ENCODE data around the gene BPNT1. TPM values are rescaled to one million over a fixed set of nuclear protein-coding genes. Genes with fewer than 3 reads are reported as not detected.
A peak's percentile ranks its signal among the peaks of the same experiment; 100 is the strongest.
"Not testable (repeated sequence)": the region's sequence is repeated elsewhere in the genome, so short reads cannot be mapped to it uniquely, and the experiment has no call there.

Gene BPNT1
- total RNA-seq, 1 donor from 2014 or later, result 28.2 TPM

- Mint-ChIP-seq H3K9me3 (no peaks in the 10 kb centered on the region), H3K4me3 (no peak overlapping the region), H3K36me3 (ENCODE audit: low read depth) (peaks cover 16% of the 10 kb centered on the region), H3K4me1 (ENCODE audit: low read depth) (no peaks in the 10 kb centered on the region), H3K27ac (no peak overlapping the region), H3K27me3 (ENCODE audit: insufficient read depth) (no peaks in the 10 kb centered on the region)
- no peak for DNase-seq (ENCODE audit: low spot score)
- intact Hi-C loops (cut with micrococcal nuclease), result no loop called here
These were observed 27.0 kb downstream of the BPNT1 start for GRCh38 chr1:220062629-220063028.

- Mint-ChIP-seq H3K36me3 (ENCODE audit: low read depth) (peaks cover 16% of the 10 kb centered on the region), H3K27ac (no peak overlapping the region), H3K9me3 (no peaks in the 10 kb centered on the region), H3K27me3 (ENCODE audit: insufficient read depth) (no peaks in the 10 kb centered on the region), H3K4me1 (ENCODE audit: low read depth) (peaks cover 5% of the 10 kb centered on the region), H3K4me3 (no peak overlapping the region)
- no peak for DNase-seq (ENCODE audit: low spot score)
- intact Hi-C loops (cut with micrococcal nuclease), result no loop called here
These were observed 28.7 kb downstream of the BPNT1 start for GRCh38 chr1:220060876-220061275.

DNA sequence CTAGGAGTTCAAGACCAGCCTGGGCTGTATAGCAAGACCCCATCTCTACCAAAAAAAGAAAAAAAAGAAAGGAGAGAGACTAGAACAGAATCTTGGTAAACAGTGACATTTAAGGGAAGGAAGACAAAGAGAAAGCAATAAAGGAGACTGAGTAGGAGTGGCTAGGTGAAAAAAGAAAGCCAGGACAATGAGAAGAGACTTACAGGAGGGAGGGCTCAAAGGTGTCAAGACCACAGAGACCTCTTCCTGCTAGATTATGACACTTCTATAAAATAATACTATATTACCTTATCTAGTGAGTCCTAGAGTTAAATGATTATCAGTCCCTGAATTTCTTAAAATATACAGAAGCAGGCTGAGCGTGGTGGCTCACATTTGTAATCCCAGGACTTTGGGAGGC is 33.2 kb downstream of the BPNT1 start:
- Mint-ChIP-seq H3K9me3 (no peaks in the 10 kb centered on the region), H3K4me3 (no peak overlapping the region), H3K36me3 (ENCODE audit: low read depth) (peaks cover under 1% of the 10 kb centered on the region), H3K27me3 (ENCODE audit: insufficient read depth) (no peaks in the 10 kb centered on the region), H3K27ac (peak overlapping the region; percentile 50), H3K4me1 (ENCODE audit: low read depth) (peaks cover 5% of the 10 kb centered on the region)
- intact Hi-C loops (cut with micrococcal nuclease), result no loop called here
- DNase-seq (ENCODE audit: low spot score), result no peak

DNA sequence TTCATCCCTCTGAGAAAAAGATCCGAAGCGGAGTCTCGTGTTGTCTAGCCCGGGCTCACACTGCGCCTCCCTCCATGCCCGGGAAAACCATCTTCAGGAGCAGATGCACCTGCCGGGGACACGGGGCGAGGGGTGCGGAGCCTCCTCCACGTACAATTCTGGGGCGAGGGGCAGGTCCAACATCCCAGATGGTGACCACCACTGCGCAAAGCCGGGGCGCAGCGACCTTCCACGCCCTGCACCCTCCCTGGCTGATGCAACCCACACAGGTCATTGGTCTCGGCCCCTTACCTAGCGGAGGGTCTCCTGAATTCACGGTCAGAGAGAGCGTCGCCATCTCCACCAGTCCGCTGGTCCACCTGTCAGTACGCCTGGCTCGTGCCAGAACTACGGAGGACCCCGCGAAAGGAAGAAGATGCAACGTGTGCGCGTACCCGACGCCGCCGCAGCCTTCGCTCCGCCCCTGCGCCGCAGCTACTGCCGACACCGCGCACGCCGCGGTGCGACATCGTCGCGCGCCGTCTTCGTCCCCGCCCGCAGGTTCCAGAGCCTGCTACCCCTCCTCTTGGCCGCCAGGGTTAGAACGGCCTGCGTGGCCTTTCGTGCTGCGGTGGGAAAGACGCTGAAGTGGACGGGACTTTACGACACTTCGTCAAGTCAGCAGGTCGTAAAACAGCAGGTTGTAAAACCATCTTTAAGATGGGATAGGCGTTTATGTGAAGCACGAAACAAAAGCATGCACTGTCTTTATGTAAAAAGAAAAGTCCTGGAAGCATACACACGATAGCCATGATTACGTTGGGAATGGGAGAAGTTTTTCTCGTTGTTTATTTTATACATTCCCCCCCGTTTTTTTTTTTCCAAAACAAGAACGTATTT is 43.3 kb downstream of the BPNT1 start, which contains the start of gene EPRS1:
Gene EPRS1, minus strand, starts transcription at position 454 of the 879 bp plus-strand sequence. Its CDS starts 117 bp downstream, at position 337.
- Mint-ChIP-seq H3K4me1 (ENCODE audit: low read depth) (peaks cover 32% of the 10 kb centered on the region), H3K27me3 (ENCODE audit: insufficient read depth) (no peaks in the 10 kb centered on the region), H3K27ac (peak within 1 kb of the TSS; percentile 93), H3K4me3 (peak within 1 kb of the TSS; percentile 96), H3K36me3 (ENCODE audit: low read depth) (peaks cover 7% of the 10 kb centered on the region), H3K9me3 (no peaks in the 10 kb centered on the region)
- peak; percentile 95 for DNase-seq (ENCODE audit: low spot score)
- intact Hi-C loops (cut with micrococcal nuclease), result loop anchor here (1.0 to 5.0 kb wide), 5 partner anchors 33 to 874 kb away; partner anchors contain the start of genes BPNT1, IARS2, LYPLAL1 and RAB3GAP2

- Mint-ChIP-seq H3K27ac (peak overlapping the region; percentile 93), H3K4me3 (peak overlapping the region; percentile 96), H3K4me1 (ENCODE audit: low read depth) (peaks cover 32% of the 10 kb centered on the region), H3K27me3 (ENCODE audit: insufficient read depth) (no peaks in the 10 kb centered on the region), H3K36me3 (ENCODE audit: low read depth) (peaks cover 7% of the 10 kb centered on the region), H3K9me3 (no peaks in the 10 kb centered on the region)
- intact Hi-C loops (cut with micrococcal nuclease), result loop anchor here (1.0 to 5.0 kb wide), 5 partner anchors 33 to 873 kb away; partner anchors contain the start of genes BPNT1, IARS2, LYPLAL1 and RAB3GAP2
- DNase-seq (ENCODE audit: low spot score), result no peak
These were observed 44.1 kb downstream of the BPNT1 start for GRCh38 chr1:220045356-220046051.

DNA sequence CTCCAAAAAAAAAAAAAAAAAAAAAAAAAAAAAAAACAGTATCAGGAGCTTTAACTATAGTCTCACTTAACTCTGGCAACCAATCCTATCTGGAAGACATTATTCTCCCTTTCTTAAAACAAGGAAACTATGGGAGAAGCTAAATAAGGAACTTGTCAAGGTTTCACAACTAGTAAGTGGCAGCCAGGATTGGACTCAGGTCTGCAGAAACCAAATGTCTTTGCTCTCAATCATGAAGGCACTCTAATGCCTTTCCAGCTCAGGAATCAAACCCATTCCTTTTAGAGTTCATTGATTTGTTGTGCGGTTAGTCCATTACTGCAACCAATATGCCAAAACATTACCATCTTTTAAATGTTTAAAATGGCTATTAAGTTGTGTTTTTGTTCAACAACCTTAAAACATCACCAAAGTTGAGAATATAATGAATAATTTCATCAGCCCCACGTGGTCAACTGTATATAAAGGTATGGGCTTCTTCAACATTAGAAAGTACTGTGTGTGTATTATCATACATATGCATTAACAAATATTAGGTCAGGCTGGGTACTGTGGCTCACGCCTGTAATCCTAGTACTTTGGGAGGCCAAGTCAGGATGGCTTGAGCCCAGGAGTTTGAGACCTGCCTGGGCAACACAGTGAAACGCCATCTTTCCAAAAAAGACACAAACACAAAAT is 44.8 kb downstream of the BPNT1 start:
- Mint-ChIP-seq H3K4me1 (ENCODE audit: low read depth) (peaks cover 32% of the 10 kb centered on the region), H3K27me3 (ENCODE audit: insufficient read depth) (no peaks in the 10 kb centered on the region), H3K27ac (peak overlapping the region; percentile 93), H3K4me3 (peak overlapping the region; percentile 96), H3K36me3 (ENCODE audit: low read depth) (peaks cover 7% of the 10 kb centered on the region), H3K9me3 (no peaks in the 10 kb centered on the region)
- intact Hi-C loops (cut with micrococcal nuclease), result loop anchor here (5.0 kb wide), 1 partner anchor 873 kb away; the partner anchor contains the start of gene LYPLAL1
- no peak for DNase-seq (ENCODE audit: low spot score)

GRCh38 chr1:220043646-220044045 is 45.9 kb downstream of the BPNT1 start:
- H3K27me3 Mint-ChIP-seq (ENCODE audit: insufficient read depth), result no peaks in the 10 kb centered on the region
- H3K4me1 Mint-ChIP-seq (ENCODE audit: low read depth), result peaks cover 38% of the 10 kb centered on the region
- intact Hi-C loops (cut with micrococcal nuclease), result no loop called here
- H3K36me3 Mint-ChIP-seq (ENCODE audit: low read depth), result peaks cover 10% of the 10 kb centered on the region
- peak overlapping the region; percentile 49 for H3K4me3 Mint-ChIP-seq
- DNase-seq (ENCODE audit: low spot score), result no peak
- H3K27ac Mint-ChIP-seq, result no peak overlapping the region
- H3K9me3 Mint-ChIP-seq, result no peaks in the 10 kb centered on the region

DNA sequence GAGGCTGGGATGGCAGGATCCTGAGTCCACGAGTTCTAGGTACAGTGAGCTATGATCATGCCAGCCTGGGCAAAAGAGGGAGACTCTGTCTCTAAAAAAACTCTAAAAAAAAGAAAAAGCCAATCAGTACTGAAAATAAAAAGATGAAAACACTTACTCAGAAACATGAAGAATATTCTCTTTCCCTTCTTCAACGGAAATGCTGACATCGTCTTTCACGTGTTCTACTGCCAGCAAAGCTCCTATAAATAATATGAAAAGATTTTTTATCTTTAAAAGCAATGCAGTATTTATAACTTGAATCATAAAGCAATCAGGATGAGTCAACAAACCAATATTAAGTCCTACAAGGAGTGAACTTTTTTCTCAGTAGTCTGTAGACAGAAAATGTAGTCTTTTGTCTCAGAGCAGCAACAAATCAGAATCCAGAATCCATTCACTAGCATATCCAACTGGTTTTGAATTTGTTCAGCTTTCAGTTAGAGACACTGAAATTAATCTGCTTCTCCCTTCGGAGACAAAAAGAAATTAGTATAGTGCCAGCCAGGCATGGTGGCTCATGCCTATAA is 49.5 kb downstream of the BPNT1 start:
- H3K27ac Mint-ChIP-seq, result peak overlapping the region; percentile 1
- H3K9me3 Mint-ChIP-seq, result no peaks in the 10 kb centered on the region
- no peaks in the 10 kb centered on the region for H3K27me3 Mint-ChIP-seq (ENCODE audit: insufficient read depth)
- peaks cover 47% of the 10 kb centered on the region for H3K4me1 Mint-ChIP-seq (ENCODE audit: low read depth)
- intact Hi-C loops (cut with micrococcal nuclease), result no loop called here
- peaks cover 24% of the 10 kb centered on the region for H3K36me3 Mint-ChIP-seq (ENCODE audit: low read depth)
- H3K4me3 Mint-ChIP-seq, result no peak overlapping the region
- no peak for DNase-seq (ENCODE audit: low spot score)

DNA sequence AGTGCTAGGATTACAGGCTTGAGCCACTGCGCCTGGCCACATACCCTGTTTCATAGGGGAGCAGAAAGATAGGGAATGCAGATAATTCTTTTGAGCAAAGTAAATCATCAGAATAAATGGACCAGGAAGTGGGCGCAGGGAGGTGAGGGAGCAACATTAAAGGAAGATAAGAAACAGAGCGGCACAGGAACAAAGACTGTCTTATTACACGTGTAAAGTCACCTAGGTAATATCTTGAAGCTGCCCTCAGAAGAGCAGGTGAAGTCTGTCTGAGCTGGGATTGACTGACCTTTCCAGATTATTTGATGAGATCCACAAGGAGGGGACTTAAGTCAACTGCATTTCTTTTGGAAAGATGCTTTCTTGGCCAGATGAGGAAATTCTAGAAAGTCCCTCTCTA is 50.9 kb downstream of the BPNT1 start:
- DNase-seq (ENCODE audit: low spot score), result no peak
- H3K27me3 Mint-ChIP-seq (ENCODE audit: insufficient read depth), result no peaks in the 10 kb centered on the region
- H3K27ac Mint-ChIP-seq, result peak overlapping the region; percentile 67
- H3K4me3 Mint-ChIP-seq, result no peak overlapping the region
- intact Hi-C loops (cut with micrococcal nuclease), result no loop called here
- H3K4me1 Mint-ChIP-seq (ENCODE audit: low read depth), result peaks cover 42% of the 10 kb centered on the region
- H3K36me3 Mint-ChIP-seq (ENCODE audit: low read depth), result peaks cover 27% of the 10 kb centered on the region
- H3K9me3 Mint-ChIP-seq, result no peaks in the 10 kb centered on the region

- DNase-seq (ENCODE audit: low spot score); H3K4me3 Mint-ChIP-seq; H3K27me3 Mint-ChIP-seq (ENCODE audit: insufficient read depth); H3K9me3 Mint-ChIP-seq; intact Hi-C loops (cut with micrococcal nuclease): not testable (repeated sequence)
- H3K36me3 Mint-ChIP-seq (ENCODE audit: low read depth), result peaks cover 28% of the 10 kb centered on the region
- H3K27ac Mint-ChIP-seq, result peak overlapping the region; percentile 40
- peaks cover 35% of the 10 kb centered on the region for H3K4me1 Mint-ChIP-seq (ENCODE audit: low read depth)
These were observed 51.8 kb downstream of the BPNT1 start for GRCh38 chr1:220037810-220038209.

GRCh38 chr1:220032911-220033310 is 56.7 kb downstream of the BPNT1 start:
- Mint-ChIP-seq H3K27me3 (ENCODE audit: insufficient read depth) (no peaks in the 10 kb centered on the region), H3K27ac (no peak overlapping the region), H3K4me1 (ENCODE audit: low read depth) (peaks cover 31% of the 10 kb centered on the region), H3K9me3 (no peaks in the 10 kb centered on the region), H3K4me3 (no peak overlapping the region), H3K36me3 (ENCODE audit: low read depth) (peaks cover 42% of the 10 kb centered on the region)
- no peak for DNase-seq (ENCODE audit: low spot score)
- intact Hi-C loops (cut with micrococcal nuclease), result no loop called here

DNA sequence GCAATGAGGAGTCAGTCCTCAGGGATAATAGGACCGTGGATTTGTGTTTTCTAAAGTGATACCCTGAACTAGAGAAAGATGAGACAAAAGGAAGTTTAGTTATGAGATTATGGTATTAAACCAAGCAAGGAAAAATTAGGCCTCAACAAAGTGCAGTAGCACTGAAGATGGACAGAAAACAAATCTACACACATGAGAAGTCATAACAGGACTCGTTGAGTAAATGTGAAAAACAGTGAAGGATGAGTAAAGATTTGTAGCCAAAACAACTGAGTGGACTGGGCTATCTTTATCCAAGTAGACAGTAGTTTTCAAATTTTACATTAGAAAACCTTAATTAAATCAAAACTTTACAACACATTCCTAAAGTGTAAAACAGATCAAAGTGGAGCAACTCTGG is 58.3 kb downstream of the BPNT1 start:
- no peak for DNase-seq (ENCODE audit: low spot score)
- intact Hi-C loops (cut with micrococcal nuclease), result no loop called here
- Mint-ChIP-seq H3K36me3 (ENCODE audit: low read depth) (peaks cover 35% of the 10 kb centered on the region), H3K9me3 (no peaks in the 10 kb centered on the region), H3K4me3 (no peak overlapping the region), H3K4me1 (ENCODE audit: low read depth) (peaks cover 20% of the 10 kb centered on the region), H3K27ac (peak overlapping the region; percentile 56), H3K27me3 (ENCODE audit: insufficient read depth) (no peaks in the 10 kb centered on the region)
